ENCODE results near the gene RTP5.

RTP5 gene

GRCh38 chr2:241854342-241855244 is 14.9 kb upstream of the RTP5 start:
- H3K4me3 Mint-ChIP-seq, result no peak overlapping the region
- H3K27ac Mint-ChIP-seq, result no peak overlapping the region
- H3K27me3 Mint-ChIP-seq (ENCODE audit: low read depth), result peaks cover 5% of the 10 kb centered on the region
- TF ChIP-seq, protein P1, sequence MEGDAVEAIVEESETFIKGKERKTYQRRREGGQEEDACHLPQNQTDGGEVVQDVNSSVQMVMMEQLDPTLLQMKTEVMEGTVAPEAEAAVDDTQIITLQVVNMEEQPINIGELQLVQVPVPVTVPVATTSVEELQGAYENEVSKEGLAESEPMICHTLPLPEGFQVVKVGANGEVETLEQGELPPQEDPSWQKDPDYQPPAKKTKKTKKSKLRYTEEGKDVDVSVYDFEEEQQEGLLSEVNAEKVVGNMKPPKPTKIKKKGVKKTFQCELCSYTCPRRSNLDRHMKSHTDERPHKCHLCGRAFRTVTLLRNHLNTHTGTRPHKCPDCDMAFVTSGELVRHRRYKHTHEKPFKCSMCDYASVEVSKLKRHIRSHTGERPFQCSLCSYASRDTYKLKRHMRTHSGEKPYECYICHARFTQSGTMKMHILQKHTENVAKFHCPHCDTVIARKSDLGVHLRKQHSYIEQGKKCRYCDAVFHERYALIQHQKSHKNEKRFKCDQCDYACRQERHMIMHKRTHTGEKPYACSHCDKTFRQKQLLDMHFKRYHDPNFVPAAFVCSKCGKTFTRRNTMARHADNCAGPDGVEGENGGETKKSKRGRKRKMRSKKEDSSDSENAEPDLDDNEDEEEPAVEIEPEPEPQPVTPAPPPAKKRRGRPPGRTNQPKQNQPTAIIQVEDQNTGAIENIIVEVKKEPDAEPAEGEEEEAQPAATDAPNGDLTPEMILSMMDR (IDR thresholded peaks at IDR 0.05; ENCODE audit: unreplicated experiment in 3 of 3), result no peak
- no peaks in the 10 kb centered on the region for H3K36me3 Mint-ChIP-seq (ENCODE audit: low read depth)
- no peaks in the 10 kb centered on the region for H3K9me3 Mint-ChIP-seq
- peaks cover 3% of the 10 kb centered on the region for H3K4me1 Mint-ChIP-seq

DNA sequence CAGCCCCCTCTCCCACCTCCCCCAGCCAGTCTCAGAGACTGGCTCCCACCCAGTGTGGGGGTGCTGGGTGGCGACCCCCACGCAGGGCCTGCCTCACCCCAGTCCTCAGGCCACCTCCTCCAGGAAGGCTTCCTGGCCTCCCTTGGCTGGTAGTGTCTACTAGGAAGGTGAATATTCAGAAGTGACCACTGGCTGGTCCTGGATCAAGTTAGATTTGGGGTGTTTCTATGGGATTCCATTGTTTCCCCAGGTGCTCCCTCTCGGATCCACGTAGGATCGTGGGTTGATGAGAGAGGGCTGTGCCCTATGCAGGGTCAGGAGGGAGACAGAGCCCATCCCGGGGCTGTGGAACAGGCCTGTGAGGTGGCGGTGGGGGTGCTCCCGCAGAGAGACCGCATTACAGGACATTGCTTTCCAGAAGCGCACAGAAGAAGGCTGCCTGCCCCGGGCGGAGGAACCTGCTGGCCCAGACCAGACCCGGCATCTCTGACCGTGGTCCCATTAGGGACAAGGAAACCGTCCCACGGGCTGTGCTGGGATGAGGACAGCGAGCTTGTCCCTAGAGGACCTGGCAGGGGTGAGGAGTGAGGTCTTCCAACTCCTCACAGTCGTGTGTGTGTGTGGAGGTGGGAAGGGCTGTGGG is 14.2 kb upstream of the RTP5 start:
- H3K4me3 Mint-ChIP-seq, result no peak overlapping the region
- no peaks in the 10 kb centered on the region for H3K9me3 Mint-ChIP-seq
- TF ChIP-seq, protein P1 (IDR thresholded peaks at IDR 0.05; ENCODE audit: unreplicated experiment in 3 of 3), result no peak
- H3K27me3 Mint-ChIP-seq (ENCODE audit: low read depth), result peaks cover 8% of the 10 kb centered on the region
- peaks cover 7% of the 10 kb centered on the region for H3K4me1 Mint-ChIP-seq
- no peak overlapping the region for H3K27ac Mint-ChIP-seq
- H3K36me3 Mint-ChIP-seq (ENCODE audit: low read depth), result no peaks in the 10 kb centered on the region

DNA sequence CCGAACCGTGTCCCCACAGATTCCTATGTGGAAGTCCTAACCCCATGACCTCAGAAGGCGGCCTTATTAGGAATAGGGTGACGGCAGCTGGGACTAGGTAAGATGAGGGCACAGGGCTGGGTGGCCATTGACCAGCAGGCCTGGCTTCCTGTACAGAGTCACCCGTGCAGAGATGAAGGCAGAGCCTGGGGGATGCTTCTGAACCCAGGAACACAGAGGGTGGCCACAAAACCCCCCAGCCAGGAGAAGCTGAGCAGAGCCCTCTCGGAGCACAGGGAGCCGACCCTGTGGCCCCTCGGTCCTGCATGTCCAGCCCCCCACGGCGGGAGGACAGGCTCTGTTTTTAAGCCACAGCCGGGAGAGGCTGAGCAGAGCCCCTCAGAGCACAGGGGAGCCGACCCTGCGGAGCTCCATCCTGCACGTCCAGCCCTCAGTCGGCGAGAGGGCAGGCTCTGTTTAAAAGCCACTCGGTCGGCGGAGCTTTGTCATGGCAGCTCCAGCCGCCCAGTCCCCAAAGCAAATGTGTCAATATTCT is 13.6 kb upstream of the RTP5 start:
- no peaks in the 10 kb centered on the region for H3K9me3 Mint-ChIP-seq
- peaks cover 8% of the 10 kb centered on the region for H3K27me3 Mint-ChIP-seq (ENCODE audit: low read depth)
- no peak overlapping the region for H3K27ac Mint-ChIP-seq
- TF ChIP-seq, protein P1 (IDR thresholded peaks at IDR 0.05; ENCODE audit: unreplicated experiment in 3 of 3), result no peak
- H3K36me3 Mint-ChIP-seq (ENCODE audit: low read depth), result no peaks in the 10 kb centered on the region
- H3K4me1 Mint-ChIP-seq, result peaks cover 7% of the 10 kb centered on the region
- no peak overlapping the region for H3K4me3 Mint-ChIP-seq

DNA sequence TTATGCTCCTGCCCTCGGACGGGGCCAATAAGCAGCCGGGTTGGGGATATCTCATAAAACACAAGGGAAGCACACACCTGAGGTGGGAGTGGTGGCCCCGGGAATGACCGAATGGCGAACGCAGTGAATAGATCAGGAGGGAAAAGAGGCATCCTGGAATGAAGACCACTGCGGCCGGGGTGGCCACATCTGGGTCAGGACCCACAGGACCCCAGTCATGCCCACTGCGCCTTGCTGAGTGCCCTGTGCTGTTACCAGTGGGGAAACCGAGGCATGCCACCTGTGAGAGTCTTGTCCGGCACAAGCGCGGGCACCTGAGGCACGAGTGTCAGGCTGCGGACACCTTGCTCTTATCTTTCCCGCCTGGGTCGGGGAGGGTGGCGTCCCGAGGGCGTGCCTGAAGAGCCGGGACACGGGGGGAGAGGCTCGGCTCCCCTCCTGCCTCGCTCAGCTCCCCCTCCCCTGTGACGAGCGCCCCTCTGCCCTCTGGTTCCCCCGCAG is 12.4 kb upstream of the RTP5 start:
- Mint-ChIP-seq H3K27ac (peak overlapping the region in 1 of 3 experiments; percentile 49), H3K9me3 (no peaks in the 10 kb centered on the region), H3K27me3 (ENCODE audit: low read depth) (peaks cover 8% of the 10 kb centered on the region), H3K36me3 (ENCODE audit: low read depth) (no peaks in the 10 kb centered on the region), H3K4me1 (peaks cover 14% of the 10 kb centered on the region), H3K4me3 (no peak overlapping the region)
- TF ChIP-seq, protein P1 (IDR thresholded peaks at IDR 0.05; ENCODE audit: unreplicated experiment in 3 of 3), result no peak

- no peaks in the 10 kb centered on the region for H3K36me3 Mint-ChIP-seq (ENCODE audit: low read depth)
- TF ChIP-seq, protein P1 (IDR thresholded peaks at IDR 0.05; ENCODE audit: unreplicated experiment in 3 of 3), result no peak
- no peak overlapping the region for H3K27ac Mint-ChIP-seq
- H3K4me1 Mint-ChIP-seq, result peaks cover 14% of the 10 kb centered on the region
- H3K9me3 Mint-ChIP-seq, result no peaks in the 10 kb centered on the region
- no peak overlapping the region for H3K4me3 Mint-ChIP-seq
- peaks cover 8% of the 10 kb centered on the region for H3K27me3 Mint-ChIP-seq (ENCODE audit: low read depth)
Measured at GRCh38 chr2:241857572-241858121, 11.9 kb upstream of the RTP5 start.

Measured in nephron (organoid).